H9 (cell line): ENCODE results near the gene MMP15. TPM values are rescaled to one million over a fixed set of nuclear protein-coding genes. Genes with fewer than 3 reads are reported as not detected.

Source experiments
- DNase-seq: peaks from one replicate; pipeline ENCODE4 v3.0.0-alpha.2; 2017
- H2AFZ ChIP-seq: one replicate; pipeline ENCODE4 v1.6.1; 2013; ENCODE audit warnings: mild to moderate bottlenecking, low read length, control low read depth, moderate library complexity
- H2AK5ac ChIP-seq: 2 replicates; pipeline ENCODE4 v1.6.1; 2013; ENCODE audit warnings: low read length, control low read depth, mixed read lengths; ENCODE audit not compliant: insufficient read length
- H2BK120ac ChIP-seq: one replicate; pipeline ENCODE4 v1.6.1; 2013; ENCODE audit warnings: low read depth, mild to moderate bottlenecking, low read length, control low read depth, inconsistent platforms; ENCODE audit not compliant: poor library complexity, severe bottlenecking
- H2BK12ac ChIP-seq: 2 replicates; pipeline ENCODE4 v1.6.1; 2013; ENCODE audit warnings: low read length, control low read depth, mixed read lengths, low read depth; ENCODE audit not compliant: insufficient read length
- H2BK15ac ChIP-seq: 2 replicates; pipeline ENCODE4 v1.6.1; 2013; ENCODE audit warnings: low read depth, low read length, control low read depth
- H2BK20ac ChIP-seq: one replicate; pipeline ENCODE4 v1.6.1; 2013; ENCODE audit warnings: low read depth, mild to moderate bottlenecking, low read length, control low read depth, inconsistent platforms; ENCODE audit not compliant: poor library complexity, severe bottlenecking
- H2BK5ac ChIP-seq: 2 replicates; pipeline ENCODE4 v1.6.1; 2013; ENCODE audit warnings: low read length, control low read depth, mixed read lengths; ENCODE audit not compliant: insufficient read length
- H3K14ac ChIP-seq: 2 replicates; pipeline ENCODE4 v1.6.1; 2013; ENCODE audit warnings: low read length, control low read depth; ENCODE audit not compliant: insufficient read depth
- H3K18ac ChIP-seq: 2 replicates; pipeline ENCODE4 v1.6.1; 2013; ENCODE audit warnings: low read depth, mild to moderate bottlenecking, mixed read lengths, low read length, control low read depth; ENCODE audit not compliant: insufficient read length
- H3K23ac ChIP-seq: 2 replicates; pipeline ENCODE4 v1.6.1; 2013; ENCODE audit warnings: low read length, control low read depth, mixed read lengths, low read depth; ENCODE audit not compliant: insufficient read length
- H3K23me2 ChIP-seq: 2 replicates; pipeline ENCODE4 v1.6.1; 2013; ENCODE audit warnings: low read depth, mild to moderate bottlenecking, mixed read lengths, low read length, control low read depth; ENCODE audit not compliant: insufficient read length, poor library complexity, severe bottlenecking
- H3K27ac ChIP-seq: 2 replicates; pipeline ENCODE4 v1.5.1; 2013; ENCODE audit warnings: low read length, control low read depth, mixed read lengths, low read depth; ENCODE audit not compliant: insufficient read length
- H3K27me3 ChIP-seq: 2 replicates; pipeline ENCODE4 v1.6.1; 2013; ENCODE audit warnings: low read length, control low read depth, inconsistent platforms; ENCODE audit not compliant: insufficient read depth
- H3K4ac ChIP-seq: 2 replicates; pipeline ENCODE4 v1.6.1; 2013; ENCODE audit warnings: low read depth, mild to moderate bottlenecking, control low read depth, inconsistent platforms, low read length, moderate library complexity
- H3K4me1 ChIP-seq: 2 replicates; pipeline ENCODE4 v1.6.1; 2013; ENCODE audit warnings: low read length, control low read depth, inconsistent platforms; ENCODE audit not compliant: insufficient read depth
- H3K4me2 ChIP-seq: 2 replicates; pipeline ENCODE4 v1.6.1; 2013; ENCODE audit warnings: low read length, control low read depth, mixed read lengths; ENCODE audit not compliant: insufficient read length, insufficient read depth
- H3K56ac ChIP-seq: 2 replicates; pipeline ENCODE4 v1.6.1; 2013; ENCODE audit warnings: low read depth, mild to moderate bottlenecking, mixed read lengths, low read length, control low read depth; ENCODE audit not compliant: insufficient read length
- H3K79me1 ChIP-seq: 2 replicates; pipeline ENCODE4 v1.6.1; 2013; ENCODE audit warnings: low read depth, mild to moderate bottlenecking, moderate library complexity, low read length, control low read depth, inconsistent platforms; ENCODE audit not compliant: insufficient read depth, poor library complexity, severe bottlenecking
- H3K79me2 ChIP-seq: 2 replicates; pipeline ENCODE4 v1.6.1; 2013; ENCODE audit warnings: low read length, control low read depth, inconsistent platforms; ENCODE audit not compliant: insufficient read depth
- H3K9ac ChIP-seq: 2 replicates; pipeline ENCODE4 v1.6.1; 2013; ENCODE audit warnings: low read length, control low read depth, mixed read lengths; ENCODE audit not compliant: insufficient read length; ENCODE audit errors: extremely low read depth
- H3K9me3 ChIP-seq: one replicate; pipeline ENCODE4 v1.6.1; 2013; ENCODE audit warnings: low read depth, low read length, inconsistent platforms; ENCODE audit not compliant: control insufficient read depth
- H3T11ph ChIP-seq: one replicate; pipeline ENCODE4 v1.6.1; 2013; ENCODE audit warnings: mild to moderate bottlenecking, low read length, control low read depth, inconsistent platforms
- H4K20me1 ChIP-seq: one replicate; pipeline ENCODE4 v1.6.1; 2013; ENCODE audit not compliant: control insufficient read depth, insufficient read length, insufficient read depth
- H4K5ac ChIP-seq: 2 replicates; pipeline ENCODE4 v1.6.1; 2013; ENCODE audit warnings: low read depth, mild to moderate bottlenecking, mixed read lengths, low read length, control low read depth; ENCODE audit not compliant: insufficient read length
- H4K8ac ChIP-seq: replicated peaks from 2 replicates; pipeline ENCODE4 v1.6.1; 2013; ENCODE audit warnings: low read length, control low read depth, mixed read lengths, low read depth; ENCODE audit not compliant: insufficient read length
- H4K91ac ChIP-seq: 2 replicates; pipeline ENCODE4 v1.6.1; 2013; ENCODE audit warnings: low read depth, mild to moderate bottlenecking, moderate library complexity, mixed read lengths, low read length, control low read depth; ENCODE audit not compliant: insufficient read length
- H3K27ac Mint-ChIP-seq, 3 experiments: 2 replicates in 2 of 3; 3 replicates in 1 of 3; pipeline ENCODE4 v1.8.0; 2020 to 2021; ENCODE audit warnings: mixed read lengths in 3 of 3, mild to moderate bottlenecking in 1 of 3, moderate library complexity in 1 of 3
- H3K27me3 Mint-ChIP-seq: 2 replicates; pipeline ENCODE4 v1.8.0; 2021; ENCODE audit warnings: low read depth, mild to moderate bottlenecking, moderate library complexity, mixed read lengths
- H3K36me3 Mint-ChIP-seq, 3 experiments: 2 replicates in 2 of 3; 3 replicates in 1 of 3; pipeline ENCODE4 v1.8.0; 2020 to 2021; ENCODE audit warnings: low read depth in 3 of 3, mixed read lengths in 3 of 3; ENCODE audit not compliant: insufficient read depth in 1 of 3
- H3K4me1 Mint-ChIP-seq, 2 experiments: 2 replicates each; pipeline ENCODE4 v1.8.0; 2020; ENCODE audit warnings: mixed read lengths in 2 of 2
- H3K4me3 Mint-ChIP-seq, 2 experiments: 2 replicates in 1 of 2; 3 replicates in 1 of 2; pipeline ENCODE4 v1.8.0; 2020 to 2021; ENCODE audit warnings: mild to moderate bottlenecking in 2 of 2, mixed read lengths in 2 of 2, moderate library complexity in 1 of 2
- H3K9me3 Mint-ChIP-seq, 2 experiments: 2 replicates in 1 of 2; 3 replicates in 1 of 2; pipeline ENCODE4 v1.8.0; 2020; ENCODE audit warnings: mild to moderate bottlenecking in 2 of 2, mixed read lengths in 2 of 2, moderate library complexity in 1 of 2
- WGBS: extraction: QIAGEN DNeasy Blood & Tissue Kit; methylation state at CpG from one replicate; pipeline ENCODE4 v1.1.7; 2013; ENCODE audit warnings: missing lambda C conversion rate, low lambda C conversion rate, mixed read lengths; ENCODE audit not compliant: insufficient read length; ENCODE audit errors: extremely low coverage; 5-methylcytosine and 5-hydroxymethylcytosine counted together
- total RNA-seq: library from RNA; stranded (reverse); gene quantifications from 2 replicates; pipeline ENCODE4 v1.2.1, GENCODE V29; 2021
- TF ChIP-seq, protein P1 (sequence below): fragments of 200-600 bp; sonication (generic); conservative IDR thresholded peaks from 3 replicates; pipeline ENCODE4 v1.8.0; 2021; ENCODE audit warnings: antibody characterized with exemption, mild to moderate bottlenecking

The MMP15 gene
- total RNA-seq, 1 experiment from 2014 or later = 32.9 TPM

DNA sequence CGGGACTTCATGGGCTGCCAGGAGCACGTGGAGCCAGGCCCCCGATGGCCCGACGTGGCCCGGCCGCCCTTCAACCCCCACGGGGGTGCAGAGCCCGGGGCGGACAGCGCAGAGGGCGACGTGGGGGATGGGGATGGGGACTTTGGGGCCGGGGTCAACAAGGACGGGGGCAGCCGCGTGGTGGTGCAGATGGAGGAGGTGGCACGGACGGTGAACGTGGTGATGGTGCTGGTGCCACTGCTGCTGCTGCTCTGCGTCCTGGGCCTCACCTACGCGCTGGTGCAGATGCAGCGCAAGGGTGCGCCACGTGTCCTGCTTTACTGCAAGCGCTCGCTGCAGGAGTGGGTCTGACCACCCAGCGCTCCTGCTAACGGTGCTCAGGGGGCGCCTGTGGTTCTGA, 19.5 kb downstream of the MMP15 start:
- no peak overlapping the region for H3K27ac Mint-ChIP-seq
- H3K9me3 ChIP-seq = no peaks in the 10 kb centered on the region
- H4K91ac ChIP-seq = no peak overlapping the region
- H3K56ac ChIP-seq = no peak overlapping the region
- TF ChIP-seq, protein P1, sequence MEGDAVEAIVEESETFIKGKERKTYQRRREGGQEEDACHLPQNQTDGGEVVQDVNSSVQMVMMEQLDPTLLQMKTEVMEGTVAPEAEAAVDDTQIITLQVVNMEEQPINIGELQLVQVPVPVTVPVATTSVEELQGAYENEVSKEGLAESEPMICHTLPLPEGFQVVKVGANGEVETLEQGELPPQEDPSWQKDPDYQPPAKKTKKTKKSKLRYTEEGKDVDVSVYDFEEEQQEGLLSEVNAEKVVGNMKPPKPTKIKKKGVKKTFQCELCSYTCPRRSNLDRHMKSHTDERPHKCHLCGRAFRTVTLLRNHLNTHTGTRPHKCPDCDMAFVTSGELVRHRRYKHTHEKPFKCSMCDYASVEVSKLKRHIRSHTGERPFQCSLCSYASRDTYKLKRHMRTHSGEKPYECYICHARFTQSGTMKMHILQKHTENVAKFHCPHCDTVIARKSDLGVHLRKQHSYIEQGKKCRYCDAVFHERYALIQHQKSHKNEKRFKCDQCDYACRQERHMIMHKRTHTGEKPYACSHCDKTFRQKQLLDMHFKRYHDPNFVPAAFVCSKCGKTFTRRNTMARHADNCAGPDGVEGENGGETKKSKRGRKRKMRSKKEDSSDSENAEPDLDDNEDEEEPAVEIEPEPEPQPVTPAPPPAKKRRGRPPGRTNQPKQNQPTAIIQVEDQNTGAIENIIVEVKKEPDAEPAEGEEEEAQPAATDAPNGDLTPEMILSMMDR = no peak
- H4K5ac ChIP-seq = no peak overlapping the region
- no peaks in the 10 kb centered on the region for H3K23me2 ChIP-seq
- H3K27ac ChIP-seq = no peak overlapping the region
- H3K23ac ChIP-seq = no peak overlapping the region
- no peaks in the 10 kb centered on the region for H4K20me1 ChIP-seq
- H2BK12ac ChIP-seq = no peak overlapping the region
- H3K27me3 Mint-ChIP-seq = no peaks in the 10 kb centered on the region
- no peak overlapping the region for H3T11ph ChIP-seq
- H2AK5ac ChIP-seq = no peak overlapping the region
- H3K4me3 Mint-ChIP-seq = no peak overlapping the region
- H2AFZ ChIP-seq = no peak overlapping the region
- H2BK5ac ChIP-seq = no peak overlapping the region
- no peak overlapping the region for H3K4ac ChIP-seq
- H3K9me3 Mint-ChIP-seq = no peaks in the 10 kb centered on the region
- no peaks in the 10 kb centered on the region; the same call in 1 of the 2 replicates for H3K4me1 ChIP-seq
- no peak overlapping the region for H3K9ac ChIP-seq
- no peak overlapping the region for H2BK20ac ChIP-seq
- peaks cover 8 to 25% of the 10 kb centered on the region in 2 experiments for H3K4me1 Mint-ChIP-seq
- H2BK15ac ChIP-seq = no peak overlapping the region
- H3K4me2 ChIP-seq = no peak overlapping the region
- no peak overlapping the region for H4K8ac ChIP-seq
- H3K79me2 ChIP-seq = no peaks in the 10 kb centered on the region
- no peak overlapping the region for H3K18ac ChIP-seq
- peak; percentile 20 for DNase-seq
- no peaks in the 10 kb centered on the region for H3K27me3 ChIP-seq
- H2BK120ac ChIP-seq = no peak overlapping the region
- H3K14ac ChIP-seq = no peak overlapping the region
- no peaks in the 10 kb centered on the region for H3K79me1 ChIP-seq
- WGBS = no CpG with 5 or more reads among the region's 31 CpGs
- peaks cover 9 to 40% (median 24%) of the 10 kb centered on the region in 3 experiments; a peak in 6 of 7 replicates for H3K36me3 Mint-ChIP-seq
